Fibroblast of lung (primary cell): Measurements from ENCODE around the gene PCDH1.

Experiments
- CTCF ChIP-seq, 2 donors: IDR thresholded peaks in 1 of 2; conservative IDR thresholded peaks in 1 of 2; 1 replicate in 1 of 2; 2 replicates in 1 of 2; pipeline ENCODE4 v1.5.1; 2011 to 2012; ENCODE audit warnings: low read length in 2 of 2, control low read depth in 1 of 2, inconsistent platforms in 1 of 2, low read depth in 1 of 2, mild to moderate bottlenecking in 1 of 2
- EZH2 ChIP-seq: IDR thresholded peaks from 2 replicates; pipeline ENCODE4 v1.5.1; 2012; ENCODE audit warnings: low read length, control low read depth, mild to moderate bottlenecking; ENCODE audit errors: missing control alignments

- TF ChIP-seq CTCF (conservative IDR thresholded peaks at IDR 0.05 in 1 of 2, IDR thresholded peaks at IDR 0.05 in 1 of 2; ENCODE audit: low read depth in 1 of 2, low read length in 2 of 2) = no peak
- no peak for TF ChIP-seq EZH2
These were observed 19.2 kb upstream of the PCDH1 start for GRCh38 chr5:141897425-141897824.
